Lower leg skin (tissue), 3 donors: ENCODE measurements around the gene ORMDL2.

ENCODE experiments used
- CTCF ChIP-seq, 3 donors: fragments of 450-650 bp; IDR thresholded peaks; one replicate each; pipeline ENCODE4 v1.5.1; 2016; ENCODE audit warnings: antibody characterized with exemption in 3 of 3, mild to moderate bottlenecking in 3 of 3, moderate library complexity in 2 of 3
- POLR2A ChIP-seq, 2 donors: fragments of 450-650 bp; IDR thresholded peaks; one replicate each; pipeline ENCODE4 v1.6.1; 2016 to 2017; ENCODE audit warnings: antibody characterized with exemption in 2 of 2, mild to moderate bottlenecking in 1 of 2, moderate library complexity in 1 of 2

DNA sequence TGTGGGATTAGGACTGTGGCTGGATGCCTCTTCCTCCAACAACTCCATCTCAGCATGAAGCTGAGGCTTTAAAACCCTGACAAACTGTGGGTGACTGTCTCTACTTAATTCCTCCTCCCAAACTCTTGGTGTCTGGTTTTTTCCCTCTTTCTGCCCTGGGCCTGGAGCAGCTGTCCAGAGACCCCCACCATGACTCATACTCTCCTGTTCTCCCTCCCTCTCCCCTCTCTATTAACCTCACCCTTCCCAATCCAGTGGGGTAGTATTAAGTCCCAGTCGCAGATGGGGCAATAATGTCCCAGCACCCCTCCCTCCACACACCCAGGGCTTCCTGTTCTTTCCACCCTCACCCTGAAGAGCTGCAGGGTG lies 13.6 kb downstream of the ORMDL2 start:
- TF ChIP-seq POLR2A (IDR thresholded peaks at IDR 0.05) (no peak), CTCF (IDR thresholded peaks at IDR 0.05) (no peak)
